Jurkat, Clone E6-1 (cell line): ENCODE data around the gene STMND1. TPM values are rescaled to one million over a fixed set of nuclear protein-coding genes. Genes with fewer than 3 reads are reported as not detected.
"Not testable (repeated sequence)": the region's sequence is repeated elsewhere in the genome, so short reads cannot be mapped to it uniquely, and the experiment has no call there.

Experiments
- DNase-seq: peaks from one replicate; pipeline ENCODE4 v3.0.0-alpha.2; 2011; ENCODE audit warnings: low read depth, low spot score
- H3K4me3 ChIP-seq: 2 replicates; pipeline ENCODE4 v1.5.1; 2011; ENCODE audit warnings: mild to moderate bottlenecking, low read length, control low read depth, moderate library complexity
- polyA plus RNA-seq: library from polyadenylated mRNA; unstranded; fragments of >200 nt; gene quantifications from one replicate; pipeline ENCODE4 v1.2.1, GENCODE V29; 2012; ENCODE audit warnings: missing spikeins; ENCODE audit not compliant: insufficient read length, insufficient read depth

Gene STMND1
- not detected for polyA plus RNA-seq

DNA sequence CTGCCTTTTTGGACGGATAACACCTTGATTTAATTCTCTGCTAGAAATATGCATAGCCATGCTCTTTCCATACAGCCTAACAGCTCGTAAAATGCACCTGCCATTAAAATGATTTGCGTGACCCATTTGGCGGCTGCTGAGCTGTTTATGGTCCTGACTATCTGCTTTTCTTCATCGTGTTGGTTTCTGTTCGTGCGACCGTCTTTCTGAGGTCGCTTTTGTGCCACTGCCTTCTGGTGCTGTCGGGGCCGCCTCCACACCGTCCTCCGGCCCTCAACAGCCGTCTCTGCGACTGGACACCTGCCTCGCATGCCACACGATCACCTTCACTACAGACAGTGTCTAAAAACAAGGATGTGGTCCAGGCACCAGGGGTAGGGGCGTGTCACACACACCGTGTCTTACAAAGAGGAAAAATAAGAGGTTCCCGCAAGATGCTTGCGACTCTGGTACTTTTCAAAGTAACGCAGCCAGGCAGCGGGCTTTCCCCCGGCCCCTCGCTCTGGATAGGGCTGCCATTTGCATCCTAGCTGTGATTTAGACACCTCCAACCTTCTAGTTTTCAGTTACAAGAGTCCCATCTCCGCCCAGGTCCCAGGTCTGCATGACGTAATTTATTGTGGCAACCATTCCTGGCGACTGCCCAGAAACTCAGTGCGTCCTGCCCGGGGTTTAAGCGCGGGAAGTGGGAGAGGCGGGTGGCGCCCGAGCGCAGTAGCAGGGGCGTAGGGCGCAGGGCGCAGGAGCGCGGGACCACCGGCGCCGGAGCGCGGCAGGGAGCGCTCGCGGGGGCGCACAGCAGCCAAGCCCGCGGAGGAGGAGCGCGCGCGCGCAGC lies at the start of gene STMND1:
STMND1 (plus strand) TSS at position 629 of the 836 bp plus-strand sequence. CDS start 208 bp downstream, outside the sequence.
- no peak for DNase-seq
- no peak within 1 kb of the TSS for H3K4me3 ChIP-seq

DNA sequence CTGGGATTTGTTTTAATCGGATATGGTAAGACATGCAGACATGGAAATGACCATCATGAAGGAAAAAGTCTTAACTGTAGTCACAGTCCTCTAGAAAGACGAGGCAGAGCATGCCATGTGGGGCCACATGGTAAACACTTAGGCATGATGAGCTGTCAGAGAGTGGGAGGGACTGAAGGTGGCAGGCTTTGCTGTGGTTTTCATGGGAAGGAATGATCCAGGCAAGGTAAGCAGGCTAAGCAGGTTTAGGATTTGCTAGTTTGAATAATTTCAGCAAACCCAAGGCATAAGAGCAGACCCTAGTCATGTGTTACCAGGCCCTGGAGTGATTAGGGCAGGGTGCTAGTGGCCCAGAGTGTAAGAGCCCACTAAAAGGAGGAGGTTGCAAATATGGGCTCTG lies 47.2 kb upstream of the STMND1 start:
- DNase-seq = no peak
- no peak overlapping the region for H3K4me3 ChIP-seq

GRCh38 chr6:17057322-17057721 lies 44.5 kb upstream of the STMND1 start:
- H3K4me3 ChIP-seq = no peak overlapping the region
- DNase-seq = no peak

- no peak for DNase-seq
- no peak overlapping the region for H3K4me3 ChIP-seq
Observed at GRCh38 chr6:17058550-17058949, 43.3 kb upstream of the STMND1 start.

GRCh38 chr6:17059022-17059421 lies 42.8 kb upstream of the STMND1 start:
- no peak for DNase-seq

GRCh38 chr6:17059850-17060249 lies 42.0 kb upstream of the STMND1 start:
- no peak overlapping the region for H3K4me3 ChIP-seq
- no peak for DNase-seq

More at GRCh38 chr6:17059022-17059421, 42.8 kb upstream of the STMND1 start:
- H3K4me3 ChIP-seq = no peak overlapping the region

DNA sequence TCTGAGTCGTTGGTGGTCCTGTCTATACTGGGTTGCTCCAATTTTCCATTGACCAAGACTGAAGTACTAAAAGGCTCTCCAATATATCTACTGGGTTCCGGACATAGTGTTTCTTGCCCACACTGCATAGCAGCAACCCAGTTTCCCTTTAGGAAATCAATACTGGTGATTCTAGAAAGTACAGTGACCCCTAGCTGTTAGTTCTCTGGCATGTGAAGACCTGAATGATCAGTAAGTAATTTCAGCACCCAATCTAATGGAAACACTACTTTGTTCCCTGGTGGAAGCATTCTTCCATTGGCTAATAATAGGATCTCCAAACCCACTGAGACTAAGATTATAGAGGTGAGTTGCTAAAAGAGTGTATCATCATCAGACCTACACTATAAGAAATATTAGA lies 40.8 kb upstream of the STMND1 start:
- DNase-seq = no peak
- no peak overlapping the region for H3K4me3 ChIP-seq

- no peak overlapping the region for H3K4me3 ChIP-seq
- DNase-seq = no peak
Observed at GRCh38 chr6:17062871-17063440, 38.9 kb upstream of the STMND1 start.

- DNase-seq = no peak
- H3K4me3 ChIP-seq = no peak overlapping the region
Observed at GRCh38 chr6:17064975-17065374, 36.9 kb upstream of the STMND1 start.

GRCh38 chr6:17066610-17067009 lies 35.2 kb upstream of the STMND1 start:
- no peak for DNase-seq
- no peak overlapping the region for H3K4me3 ChIP-seq

GRCh38 chr6:17068972-17069371 lies 32.9 kb upstream of the STMND1 start:
- H3K4me3 ChIP-seq, DNase-seq: not testable (repeated sequence)

DNA sequence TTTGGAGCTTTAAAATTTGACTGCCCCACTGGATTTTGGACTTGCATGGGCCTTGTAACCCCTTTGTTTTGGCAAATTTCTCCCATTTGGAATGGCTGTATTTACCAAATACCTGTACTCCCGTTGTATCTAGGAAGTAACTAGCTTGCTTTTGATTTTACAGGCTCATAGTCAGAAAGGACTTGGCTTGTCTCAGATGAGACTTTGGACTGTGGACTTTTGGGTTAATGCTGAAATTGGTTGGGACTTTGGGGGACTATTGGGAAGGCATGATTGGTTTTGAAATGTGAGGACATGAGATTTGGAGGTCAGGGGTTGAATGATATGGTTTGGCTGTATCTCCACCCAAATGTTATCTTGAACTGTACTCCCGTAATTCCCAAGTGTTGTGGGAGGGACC lies 31.4 kb upstream of the STMND1 start:
- not testable (repeated sequence) for H3K4me3 ChIP-seq, DNase-seq

- DNase-seq, H3K4me3 ChIP-seq: not testable (repeated sequence)
Observed at GRCh38 chr6:17073596-17073995, 28.3 kb upstream of the STMND1 start.

- no peak for DNase-seq
- no peak overlapping the region for H3K4me3 ChIP-seq
Observed at GRCh38 chr6:17081273-17081672, 20.6 kb upstream of the STMND1 start.

- no peak overlapping the region for H3K4me3 ChIP-seq
- DNase-seq = no peak
Observed at GRCh38 chr6:17081860-17082508, 19.9 kb upstream of the STMND1 start.

GRCh38 chr6:17083397-17083796 lies 18.5 kb upstream of the STMND1 start:
- no peak for DNase-seq
- no peak overlapping the region for H3K4me3 ChIP-seq

DNA sequence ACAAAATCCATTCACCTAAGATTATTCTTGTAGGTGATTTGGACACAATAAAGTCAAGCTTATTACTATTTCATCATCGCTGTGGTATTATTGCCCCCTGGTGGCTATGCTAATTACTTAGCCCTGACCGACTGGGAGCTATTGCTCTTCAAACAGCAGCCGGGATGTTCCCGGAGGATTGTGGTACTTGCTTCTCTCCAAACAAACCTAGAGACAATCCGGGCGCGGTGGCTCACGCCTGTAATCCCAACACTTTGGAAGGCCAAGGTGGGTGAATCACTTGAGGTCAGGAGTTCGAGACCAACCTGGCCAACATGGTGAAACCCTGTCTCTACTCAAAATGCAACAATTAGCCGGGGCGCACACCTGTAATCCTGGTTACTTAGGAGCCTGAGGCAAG lies 15.4 kb upstream of the STMND1 start:
- peak; percentile 7 for DNase-seq
- no peak overlapping the region for H3K4me3 ChIP-seq

DNA sequence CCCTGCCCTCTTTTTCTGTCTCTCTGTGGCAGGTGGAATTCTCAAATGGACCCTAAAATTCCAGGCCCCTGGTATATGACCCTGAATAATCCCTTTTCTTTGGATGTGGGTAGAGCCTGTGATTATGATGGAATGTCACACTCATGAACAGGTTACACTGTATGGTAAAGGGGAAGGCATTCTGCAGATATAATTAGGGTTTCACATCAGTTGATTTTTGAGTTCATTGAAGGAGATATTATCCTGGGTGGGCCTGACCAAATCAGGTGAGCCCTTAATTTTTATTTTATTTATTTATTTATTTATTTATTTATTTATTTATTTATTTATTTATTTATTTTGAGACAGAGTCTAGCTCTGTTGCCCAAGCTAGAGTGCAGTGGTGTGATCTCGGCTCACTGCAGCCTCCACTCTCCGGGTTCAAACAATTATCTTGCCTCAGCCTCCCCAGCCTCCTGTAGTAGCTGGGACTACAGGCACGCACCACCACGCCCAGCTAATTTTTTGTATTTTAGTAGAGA lies 13.7 kb upstream of the STMND1 start:
- DNase-seq = no peak
- no peak overlapping the region for H3K4me3 ChIP-seq

GRCh38 chr6:17091122-17091521 lies 10.7 kb upstream of the STMND1 start:
- DNase-seq = no peak
- H3K4me3 ChIP-seq = no peak overlapping the region

GRCh38 chr6:17093686-17094085 lies 8.2 kb upstream of the STMND1 start:
- DNase-seq = no peak
- no peak overlapping the region for H3K4me3 ChIP-seq
